Measurements from ENCODE around the gene USP10.

Gene USP10

DNA sequence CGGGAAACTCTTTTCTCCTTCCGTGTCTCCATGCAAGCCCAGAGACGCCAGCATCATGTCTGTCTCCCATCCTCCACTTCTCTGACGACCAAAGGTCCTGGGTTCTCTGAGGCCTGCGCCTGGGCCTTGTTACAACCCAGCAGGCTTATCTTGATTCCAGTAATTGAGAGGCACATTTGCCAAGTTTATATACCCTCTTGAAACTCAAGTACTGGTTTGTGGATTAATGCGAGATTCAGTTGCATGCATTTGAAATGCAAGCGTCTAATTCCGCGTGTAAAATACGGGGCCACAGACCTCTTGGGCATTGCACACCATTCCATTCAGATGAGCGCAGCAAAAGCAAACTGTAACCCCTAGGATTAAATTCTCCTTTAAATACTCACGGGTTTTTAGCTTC is 91.3 kb downstream of the USP10 start:
- no peaks in the 10 kb centered on the region for H3K4me1 ChIP-seq (ENCODE audit: insufficient read depth, low read length, poor library complexity, severe bottlenecking)
- H3K4me2 ChIP-seq (ENCODE audit: low read depth, low read length, poor library complexity, severe bottlenecking) = no peak overlapping the region
- no peaks in the 10 kb centered on the region for H3K79me2 ChIP-seq (ENCODE audit: insufficient read depth, low read length)
- no peak overlapping the region for H3K9ac ChIP-seq (ENCODE audit: low read depth, low read length, poor library complexity, severe bottlenecking)
- H3F3A ChIP-seq (ENCODE audit: low read depth) = no peaks in the 10 kb centered on the region
- H3K36me3 ChIP-seq (ENCODE audit: insufficient read depth, low read length) = no peaks in the 10 kb centered on the region
- TF ChIP-seq, protein P1, sequence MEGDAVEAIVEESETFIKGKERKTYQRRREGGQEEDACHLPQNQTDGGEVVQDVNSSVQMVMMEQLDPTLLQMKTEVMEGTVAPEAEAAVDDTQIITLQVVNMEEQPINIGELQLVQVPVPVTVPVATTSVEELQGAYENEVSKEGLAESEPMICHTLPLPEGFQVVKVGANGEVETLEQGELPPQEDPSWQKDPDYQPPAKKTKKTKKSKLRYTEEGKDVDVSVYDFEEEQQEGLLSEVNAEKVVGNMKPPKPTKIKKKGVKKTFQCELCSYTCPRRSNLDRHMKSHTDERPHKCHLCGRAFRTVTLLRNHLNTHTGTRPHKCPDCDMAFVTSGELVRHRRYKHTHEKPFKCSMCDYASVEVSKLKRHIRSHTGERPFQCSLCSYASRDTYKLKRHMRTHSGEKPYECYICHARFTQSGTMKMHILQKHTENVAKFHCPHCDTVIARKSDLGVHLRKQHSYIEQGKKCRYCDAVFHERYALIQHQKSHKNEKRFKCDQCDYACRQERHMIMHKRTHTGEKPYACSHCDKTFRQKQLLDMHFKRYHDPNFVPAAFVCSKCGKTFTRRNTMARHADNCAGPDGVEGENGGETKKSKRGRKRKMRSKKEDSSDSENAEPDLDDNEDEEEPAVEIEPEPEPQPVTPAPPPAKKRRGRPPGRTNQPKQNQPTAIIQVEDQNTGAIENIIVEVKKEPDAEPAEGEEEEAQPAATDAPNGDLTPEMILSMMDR (conservative IDR thresholded peaks at IDR 0.05; ENCODE audit: low read length) = no peak
- no peak for TF ChIP-seq EZH2phosphoT487 (IDR thresholded peaks at IDR 0.05; ENCODE audit: borderline replicate concordance)
- H3K9me2 ChIP-seq (replicated peaks; ENCODE audit: low read depth, low read length) = no peaks in the 10 kb centered on the region
- H3K4me3 ChIP-seq (ENCODE audit: low read length, poor library complexity, severe bottlenecking) = no peak overlapping the region
- H3K27me3 ChIP-seq (ENCODE audit: insufficient read depth, low read length, poor library complexity, severe bottlenecking) = no peaks in the 10 kb centered on the region
- H4K20me1 ChIP-seq (ENCODE audit: insufficient read depth, low read length, poor library complexity, severe bottlenecking) = no peaks in the 10 kb centered on the region
- H2AFZ ChIP-seq (ENCODE audit: low read length) = no peak overlapping the region
- H3K9me3 ChIP-seq (ENCODE audit: insufficient read depth, low read depth, low read length) = no peaks in the 10 kb centered on the region

DNA sequence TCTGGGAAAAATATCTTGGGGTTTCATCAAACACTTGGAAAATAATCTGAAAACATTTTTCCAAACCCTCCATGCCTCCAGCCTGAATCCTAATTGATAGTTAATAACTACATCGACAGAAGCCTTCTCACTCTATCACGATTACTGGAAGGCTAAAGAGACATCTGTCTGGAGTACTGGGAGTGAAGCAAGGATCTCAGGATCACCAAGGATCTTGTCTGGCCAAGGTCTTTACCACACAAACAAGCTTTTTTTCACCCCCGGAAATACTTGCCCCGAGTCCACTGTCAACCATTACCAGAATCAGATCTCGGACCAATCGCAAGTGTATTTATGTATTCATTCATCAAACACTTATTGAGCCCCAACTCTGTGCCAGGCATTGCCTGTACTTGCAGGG is 91.7 kb downstream of the USP10 start:
- H4K20me1 ChIP-seq (ENCODE audit: insufficient read depth, low read length, poor library complexity, severe bottlenecking) = no peaks in the 10 kb centered on the region
- H2AFZ ChIP-seq (ENCODE audit: low read length) = no peak overlapping the region
- H3K27me3 ChIP-seq (ENCODE audit: insufficient read depth, low read length, poor library complexity, severe bottlenecking) = no peaks in the 10 kb centered on the region
- H3K4me2 ChIP-seq (ENCODE audit: low read depth, low read length, poor library complexity, severe bottlenecking) = no peak overlapping the region
- no peak overlapping the region for H3K4me3 ChIP-seq (ENCODE audit: low read length, poor library complexity, severe bottlenecking)
- H3K9me3 ChIP-seq (ENCODE audit: insufficient read depth, low read depth, low read length) = no peaks in the 10 kb centered on the region
- TF ChIP-seq, protein P1 (conservative IDR thresholded peaks at IDR 0.05; ENCODE audit: low read length) = no peak
- no peak for TF ChIP-seq EZH2phosphoT487 (IDR thresholded peaks at IDR 0.05; ENCODE audit: borderline replicate concordance)
- no peaks in the 10 kb centered on the region for H3K4me1 ChIP-seq (ENCODE audit: insufficient read depth, low read length, poor library complexity, severe bottlenecking)
- H3K36me3 ChIP-seq (ENCODE audit: insufficient read depth, low read length) = no peaks in the 10 kb centered on the region
- H3K9me2 ChIP-seq (replicated peaks; ENCODE audit: low read depth, low read length) = no peaks in the 10 kb centered on the region
- H3K9ac ChIP-seq (ENCODE audit: low read depth, low read length, poor library complexity, severe bottlenecking) = no peak overlapping the region
- no peaks in the 10 kb centered on the region for H3K79me2 ChIP-seq (ENCODE audit: insufficient read depth, low read length)
- H3F3A ChIP-seq (ENCODE audit: low read depth) = no peaks in the 10 kb centered on the region

DNA sequence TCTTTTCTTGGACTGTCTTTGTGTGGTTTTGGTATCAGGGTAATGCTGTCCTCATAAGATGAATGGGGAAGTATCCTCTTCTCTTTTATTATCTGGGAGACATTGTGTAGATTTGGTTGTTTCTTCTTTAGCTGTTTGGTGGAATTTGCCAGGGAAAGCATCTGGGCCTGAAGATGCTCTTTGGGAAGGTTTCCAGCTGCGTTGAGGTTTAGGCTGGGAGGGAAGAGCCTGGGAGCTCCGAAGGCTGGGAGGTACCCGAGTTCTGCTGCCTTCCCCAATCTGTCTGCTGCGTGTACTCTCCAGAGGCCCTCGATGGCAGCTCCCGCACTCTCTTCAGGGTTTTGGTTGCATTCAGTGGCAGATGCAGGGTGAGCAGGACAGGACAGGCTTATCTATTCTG is 94.4 kb downstream of the USP10 start:
- Histone ChIP-seq H3K4me3 (ENCODE audit: low read length, poor library complexity, severe bottlenecking) (no peak overlapping the region), H3K79me2 (ENCODE audit: insufficient read depth, low read length) (no peaks in the 10 kb centered on the region), H3K27me3 (ENCODE audit: insufficient read depth, low read length, poor library complexity, severe bottlenecking) (no peaks in the 10 kb centered on the region), H3K36me3 (ENCODE audit: insufficient read depth, low read length) (no peaks in the 10 kb centered on the region), H3K4me2 (ENCODE audit: low read depth, low read length, poor library complexity, severe bottlenecking) (no peak overlapping the region), H3K9me3 (ENCODE audit: insufficient read depth, low read depth, low read length) (no peaks in the 10 kb centered on the region), H3K9ac (ENCODE audit: low read depth, low read length, poor library complexity, severe bottlenecking) (no peak overlapping the region), H4K20me1 (ENCODE audit: insufficient read depth, low read length, poor library complexity, severe bottlenecking) (no peaks in the 10 kb centered on the region), H3K9me2 (replicated peaks; ENCODE audit: low read depth, low read length) (no peaks in the 10 kb centered on the region), H3K4me1 (ENCODE audit: insufficient read depth, low read length, poor library complexity, severe bottlenecking) (no peaks in the 10 kb centered on the region), H3F3A (ENCODE audit: low read depth) (no peaks in the 10 kb centered on the region), H2AFZ (ENCODE audit: low read length) (no peak overlapping the region)
- TF ChIP-seq, protein P1 (conservative IDR thresholded peaks at IDR 0.05; ENCODE audit: low read length) = no peak
- no peak for TF ChIP-seq EZH2phosphoT487 (IDR thresholded peaks at IDR 0.05; ENCODE audit: borderline replicate concordance)

Data from Loucy (cell line).